Activated T-cell treated with anti-CD3 and anti-CD28 coated beads for 4 hours (primary cell): ENCODE measurements around the gene RPS6KA3.
"Not testable (repeated sequence)": the region's sequence is repeated elsewhere in the genome, so short reads cannot be mapped to it uniquely, and the experiment has no call there.

Source experiments
- DNase-seq: peaks from one replicate; pipeline ENCODE4 v3.0.0-alpha.2; 2020

The RPS6KA3 gene

DNA sequence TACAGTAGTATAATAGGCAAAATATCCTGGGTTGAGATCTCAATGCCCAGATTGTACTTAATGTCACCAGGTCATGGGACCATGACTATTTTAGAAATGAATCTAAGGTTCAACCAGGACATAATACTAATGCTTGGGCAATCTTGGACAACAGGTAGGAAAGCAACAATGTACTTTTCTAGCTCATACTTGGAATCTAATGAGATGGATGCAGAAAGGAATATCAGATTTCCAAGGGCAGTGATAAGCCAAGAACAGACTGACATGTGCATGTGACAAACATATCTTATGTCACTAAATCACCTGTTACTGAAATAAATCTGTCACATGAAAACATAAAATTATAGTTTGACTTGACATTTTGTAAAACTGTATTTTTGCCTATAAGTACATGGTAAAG lies 51.1 kb downstream of the RPS6KA3 start:
- no peak for DNase-seq

DNA sequence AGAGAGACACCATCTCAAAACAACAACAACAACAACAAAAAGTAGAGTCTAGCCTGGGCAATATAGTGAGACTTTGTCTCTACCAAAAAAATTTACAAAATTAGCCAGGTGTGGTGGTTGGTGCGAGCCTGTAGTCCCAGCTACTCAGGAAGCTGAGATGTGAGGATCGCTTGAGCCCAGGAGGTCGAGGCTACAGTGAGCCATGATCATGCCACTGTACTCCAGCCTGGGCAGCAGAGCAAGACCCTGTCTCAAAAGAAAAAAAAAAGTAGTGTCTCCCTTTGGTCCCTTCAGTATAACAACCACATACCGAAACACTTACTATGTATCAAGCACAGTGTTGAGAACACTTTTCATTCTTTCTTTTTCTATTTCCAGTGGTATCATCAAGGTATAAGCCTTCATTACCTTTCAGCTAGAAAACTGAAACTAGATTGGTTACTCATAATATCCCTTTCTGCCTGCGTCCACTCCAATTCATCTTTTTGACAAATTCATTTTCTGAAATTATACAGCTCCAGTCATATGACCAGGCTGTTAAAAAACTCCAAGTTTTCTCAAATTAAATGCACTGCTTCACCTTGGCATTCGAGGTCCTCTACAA lies 54.1 kb downstream of the RPS6KA3 start:
- DNase-seq, result no peak

GRCh38 chrX:20211261-20211786 lies 55.4 kb downstream of the RPS6KA3 start:
- DNase-seq, result no peak

DNA sequence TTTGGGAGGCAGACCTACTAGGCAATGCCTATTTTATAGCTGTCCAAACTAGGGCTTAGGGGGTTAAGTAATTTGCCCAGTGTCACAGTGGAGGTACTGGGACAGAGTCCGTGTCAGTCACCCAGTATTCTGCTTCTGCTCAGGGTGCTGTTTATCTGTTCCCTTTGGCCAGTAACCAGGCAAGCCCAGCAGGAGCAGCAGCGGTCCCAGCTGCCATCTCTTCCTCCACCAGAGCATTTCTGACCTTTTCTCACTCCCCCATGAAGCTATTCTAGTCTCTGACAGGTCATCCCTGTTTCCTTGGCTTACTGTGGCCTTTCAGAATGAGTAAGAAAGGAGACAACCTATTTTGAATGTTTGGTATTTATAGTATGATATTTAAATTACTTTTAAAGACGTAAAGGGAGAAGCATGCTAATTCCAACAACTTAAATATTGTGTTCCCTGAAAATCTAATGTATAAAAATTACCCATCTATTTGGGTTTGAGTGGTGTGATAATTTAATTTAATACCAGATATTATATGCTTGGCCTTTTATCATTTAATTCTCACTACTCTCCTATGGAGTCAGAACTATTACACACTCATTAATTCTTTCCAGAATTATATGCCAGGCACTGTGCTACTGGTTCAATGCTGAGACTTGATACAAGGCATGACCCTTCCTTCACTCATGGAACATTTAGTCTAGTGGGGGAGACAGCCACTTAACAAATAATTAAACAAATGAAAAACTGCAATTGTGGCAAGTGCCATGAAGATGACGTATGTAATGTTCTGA lies 60.6 kb downstream of the RPS6KA3 start:
- no peak for DNase-seq

- no peak for DNase-seq
These were observed 62.4 kb downstream of the RPS6KA3 start for GRCh38 chrX:20204351-20204750.

GRCh38 chrX:20197641-20198210 lies 69.0 kb downstream of the RPS6KA3 start:
- no peak for DNase-seq

- DNase-seq, result no peak
These were observed 77.5 kb downstream of the RPS6KA3 start for GRCh38 chrX:20189171-20189570.

GRCh38 chrX:20181598-20182329 lies 84.9 kb downstream of the RPS6KA3 start:
- no peak for DNase-seq

DNA sequence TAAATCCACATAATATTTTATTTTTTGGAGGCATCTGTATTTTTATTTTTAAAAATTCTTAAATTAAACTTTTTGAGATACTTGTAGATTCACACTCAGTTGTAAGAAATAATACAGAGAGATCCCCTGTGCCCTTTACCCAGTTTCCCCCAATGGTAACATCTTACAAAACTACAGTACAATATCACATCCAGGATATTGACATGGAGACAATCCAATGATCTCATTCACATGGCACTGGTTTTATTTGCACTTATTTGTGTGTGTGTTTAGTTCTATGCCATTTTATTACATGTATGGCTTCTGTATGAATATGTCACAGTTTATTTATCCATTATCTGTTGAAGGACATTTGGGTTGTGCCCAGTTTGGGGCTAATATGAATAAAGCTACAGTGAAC lies 89.6 kb downstream of the RPS6KA3 start:
- DNase-seq, result no peak

DNA sequence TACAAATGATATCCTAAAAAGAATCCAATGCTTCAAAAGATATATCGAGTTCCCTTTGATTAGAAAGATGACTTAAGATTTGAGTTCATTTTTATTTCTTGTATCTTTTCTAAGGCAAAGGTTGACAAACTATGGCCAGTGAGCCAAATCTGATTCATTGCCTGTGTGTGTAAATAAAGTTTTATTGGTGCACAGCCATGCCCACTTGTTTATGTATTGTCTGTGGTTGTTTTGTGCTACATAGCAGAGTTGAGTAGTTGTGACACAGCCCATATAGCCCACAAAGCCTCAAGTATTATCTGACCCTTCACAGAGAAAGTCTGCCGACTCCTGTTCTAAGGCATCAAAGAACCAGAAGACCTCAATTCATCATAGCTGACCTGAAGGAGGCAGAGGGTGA lies 92.9 kb downstream of the RPS6KA3 start:
- no peak for DNase-seq

DNA sequence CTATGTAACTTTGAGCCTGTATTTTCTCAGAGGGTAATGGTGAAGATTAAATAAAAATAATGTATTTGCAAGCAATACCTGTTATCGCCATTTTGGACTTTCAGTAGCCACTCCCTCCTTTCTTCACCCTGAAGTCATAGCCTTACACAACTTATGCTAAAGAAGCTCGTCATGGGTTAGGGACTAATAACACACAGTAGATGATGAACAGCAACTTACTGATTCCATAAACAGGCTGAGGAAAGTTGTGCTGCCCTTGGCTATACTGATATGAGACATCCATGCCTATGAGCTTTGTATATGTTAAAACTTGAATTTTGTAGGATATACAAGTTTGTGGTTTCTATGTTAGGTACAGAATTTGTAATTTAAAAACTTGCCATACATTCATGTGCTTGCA lies 93.4 kb downstream of the RPS6KA3 start:
- no peak for DNase-seq

DNA sequence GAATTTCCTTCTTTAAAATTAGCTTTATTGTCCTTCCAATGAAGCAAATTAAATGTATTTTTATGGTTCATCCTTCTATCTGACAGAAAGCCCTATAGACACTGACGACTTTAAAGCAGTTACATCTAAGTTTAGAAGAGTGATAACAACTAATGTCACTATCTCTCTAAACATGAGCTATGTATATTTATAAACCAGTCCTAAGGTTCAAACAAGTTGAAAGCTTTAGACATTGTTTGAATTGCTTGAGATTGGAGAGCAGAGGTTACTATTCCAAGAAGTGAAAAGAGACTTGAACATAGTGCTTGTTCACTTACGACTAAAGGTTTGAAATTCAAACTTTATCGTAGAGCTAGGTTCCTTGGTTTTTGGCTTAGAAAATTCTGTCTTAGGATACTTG lies 94.8 kb downstream of the RPS6KA3 start:
- DNase-seq, result no peak

- not testable (repeated sequence) for DNase-seq
These were observed 104.2 kb downstream of the RPS6KA3 start for GRCh38 chrX:20162516-20162915.

- DNase-seq, result no peak
These were observed 106.8 kb downstream of the RPS6KA3 start for GRCh38 chrX:20159797-20160385.

GRCh38 chrX:20151689-20152088 lies 115.0 kb downstream of the RPS6KA3 start:
- no peak for DNase-seq

- DNase-seq, result no peak
These were observed 117.4 kb downstream of the RPS6KA3 start for GRCh38 chrX:20149326-20149725.

- DNase-seq, result no peak
These were observed 119.1 kb downstream of the RPS6KA3 start for GRCh38 chrX:20147561-20147960.

DNA sequence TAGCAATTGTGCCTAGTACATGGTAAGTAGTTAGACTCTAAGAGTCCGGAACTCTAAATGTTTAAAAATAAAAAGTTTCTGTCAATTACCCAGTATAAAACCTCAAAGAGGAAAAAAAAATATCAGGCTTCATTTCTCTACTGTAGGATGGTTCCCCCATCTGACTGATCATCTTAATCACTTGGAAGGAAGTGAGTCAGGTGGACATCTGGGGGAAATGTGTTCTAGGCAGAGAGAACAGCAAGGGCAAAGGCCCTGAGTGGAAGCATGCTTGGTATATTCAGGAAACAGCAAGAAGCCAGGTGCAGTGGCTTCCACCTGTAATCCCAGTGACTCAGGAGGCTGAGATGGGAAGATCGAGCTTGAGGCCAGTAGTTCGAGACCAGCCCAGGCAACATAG lies 122.2 kb downstream of the RPS6KA3 start:
- no peak for DNase-seq

GRCh38 chrX:20143561-20143960 lies 123.1 kb downstream of the RPS6KA3 start:
- no peak for DNase-seq

GRCh38 chrX:20143111-20143510 lies 123.6 kb downstream of the RPS6KA3 start:
- DNase-seq, result no peak

DNA sequence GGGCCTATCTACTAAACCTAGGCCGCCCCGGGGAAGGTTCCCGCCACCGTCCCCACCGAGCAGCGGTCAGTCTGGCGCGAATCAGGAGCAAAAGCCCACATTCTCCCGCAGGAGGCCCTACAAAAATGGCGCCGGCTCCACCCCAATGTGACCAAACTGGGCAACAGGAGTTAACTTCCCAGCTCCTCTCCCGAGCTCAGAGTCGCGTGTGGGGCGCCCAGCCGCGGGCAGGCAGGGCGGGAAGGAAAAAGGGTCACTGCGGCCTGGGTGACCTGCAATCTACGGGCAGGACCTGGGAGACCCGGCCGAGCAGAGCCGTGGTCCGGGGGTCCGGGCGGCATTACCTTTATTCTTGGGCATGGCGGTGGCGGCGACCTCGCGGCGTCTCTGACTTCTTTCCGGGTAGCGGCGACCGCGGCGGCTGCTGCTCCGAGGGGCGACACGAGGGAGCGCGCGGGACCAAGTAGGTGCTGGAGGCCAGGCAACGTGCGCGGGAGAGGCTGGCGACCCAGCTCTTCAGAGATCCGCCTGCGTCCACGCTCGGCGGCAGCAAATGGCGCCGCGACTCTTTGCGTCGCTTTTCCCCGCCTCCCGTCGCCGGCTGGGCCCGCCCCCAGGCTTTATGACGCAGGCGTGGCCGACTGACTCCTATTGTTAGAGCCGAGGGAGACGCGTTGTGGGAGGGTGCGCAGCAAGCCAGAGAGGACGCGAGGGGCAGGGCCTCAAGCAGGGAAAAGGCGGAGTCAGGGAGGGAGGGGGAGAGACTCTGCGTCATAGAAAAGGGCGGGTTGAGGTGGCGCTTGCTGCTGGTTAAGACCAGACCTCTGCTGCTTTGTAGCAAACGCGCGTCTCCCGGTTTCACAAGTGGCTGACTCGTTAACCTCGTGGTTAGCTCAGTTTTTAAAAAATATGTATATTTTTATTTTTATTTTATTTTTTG lies 125.2 kb downstream of the RPS6KA3 start, which contains the start of gene EIF1AX:
Gene EIF1AX, minus strand, starts transcription at position 558 of the 940 bp plus-strand sequence. Its CDS starts 198 bp downstream, at position 360.
- DNase-seq, result peak; percentile 89

DNA sequence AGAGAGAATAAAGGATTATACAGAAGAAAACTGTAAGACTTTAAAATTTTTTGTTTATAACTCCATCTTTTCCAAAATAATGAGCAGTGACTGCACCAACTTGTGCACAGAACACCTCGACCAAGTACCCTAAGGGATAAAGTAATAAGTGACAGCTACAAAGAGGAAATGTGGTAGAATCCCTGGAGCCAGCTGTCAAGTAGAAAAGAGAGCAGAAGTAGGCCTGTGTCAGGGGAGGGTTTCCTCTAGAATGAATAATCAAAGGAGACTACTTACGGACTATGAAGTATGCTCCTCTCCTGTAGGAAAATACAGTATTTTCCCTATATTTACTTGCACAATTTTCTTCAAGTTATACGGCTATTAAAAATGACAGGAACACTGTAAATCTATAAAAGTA lies 126.3 kb downstream of the RPS6KA3 start:
- DNase-seq, result no peak
